ENCODE results near the gene CHST7.

DNA sequence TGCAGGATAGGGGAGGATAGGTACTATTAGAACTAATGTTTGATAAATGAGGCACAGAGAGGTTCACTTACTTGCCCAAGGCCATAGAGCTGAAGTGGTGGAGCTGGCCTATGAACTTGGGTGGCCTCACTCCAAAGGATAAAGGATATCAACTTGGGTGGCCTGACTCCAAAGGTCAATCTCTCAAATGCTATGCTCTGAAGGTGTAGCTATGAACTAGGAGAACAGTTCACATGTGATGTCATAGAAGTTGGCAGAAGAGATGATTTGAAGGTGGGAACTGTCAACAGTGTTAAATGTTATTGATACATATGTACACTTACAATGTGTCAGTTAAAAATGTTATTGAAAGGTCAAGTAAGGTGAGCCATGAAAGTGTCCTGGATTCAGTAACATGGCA is 6.2 kb upstream of the CHST7 start:
- TF ChIP-seq, protein P1, sequence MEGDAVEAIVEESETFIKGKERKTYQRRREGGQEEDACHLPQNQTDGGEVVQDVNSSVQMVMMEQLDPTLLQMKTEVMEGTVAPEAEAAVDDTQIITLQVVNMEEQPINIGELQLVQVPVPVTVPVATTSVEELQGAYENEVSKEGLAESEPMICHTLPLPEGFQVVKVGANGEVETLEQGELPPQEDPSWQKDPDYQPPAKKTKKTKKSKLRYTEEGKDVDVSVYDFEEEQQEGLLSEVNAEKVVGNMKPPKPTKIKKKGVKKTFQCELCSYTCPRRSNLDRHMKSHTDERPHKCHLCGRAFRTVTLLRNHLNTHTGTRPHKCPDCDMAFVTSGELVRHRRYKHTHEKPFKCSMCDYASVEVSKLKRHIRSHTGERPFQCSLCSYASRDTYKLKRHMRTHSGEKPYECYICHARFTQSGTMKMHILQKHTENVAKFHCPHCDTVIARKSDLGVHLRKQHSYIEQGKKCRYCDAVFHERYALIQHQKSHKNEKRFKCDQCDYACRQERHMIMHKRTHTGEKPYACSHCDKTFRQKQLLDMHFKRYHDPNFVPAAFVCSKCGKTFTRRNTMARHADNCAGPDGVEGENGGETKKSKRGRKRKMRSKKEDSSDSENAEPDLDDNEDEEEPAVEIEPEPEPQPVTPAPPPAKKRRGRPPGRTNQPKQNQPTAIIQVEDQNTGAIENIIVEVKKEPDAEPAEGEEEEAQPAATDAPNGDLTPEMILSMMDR (IDR thresholded peaks at IDR 0.05 in 2 of 3, conservative IDR thresholded peaks at IDR 0.05 in 1 of 3; ENCODE audit: borderline replicate concordance in 1 of 3, insufficient read depth in 1 of 3, low read depth in 2 of 3, low read length in 2 of 3) = no peak
- TF ChIP-seq EZH2 (IDR thresholded peaks at IDR 0.05) (no peak), POLR2A (IDR thresholded peaks at IDR 0.05; ENCODE audit: borderline replicate concordance, extremely low read depth, insufficient read depth, insufficient read length) (no peak), SRF (IDR thresholded peaks at IDR 0.05; ENCODE audit: low read depth) (no peak), ZNF274 (IDR thresholded peaks at IDR 0.05; ENCODE audit: low read depth, low read length) (no peak), REST (IDR thresholded peaks at IDR 0.05; ENCODE audit: low read depth) (no peak), EZH2phosphoT487 (IDR thresholded peaks at IDR 0.05; ENCODE audit: borderline replicate concordance) (no peak), RAD21 (IDR thresholded peaks at IDR 0.05; ENCODE audit: low read depth) (no peak), YY1 (IDR thresholded peaks at IDR 0.05; ENCODE audit: extremely low read depth, insufficient replicate concordance, low read depth, low read length) (no peak), TCF7L2 (IDR thresholded peaks at IDR 0.05; ENCODE audit: borderline replicate concordance, extremely low read depth, insufficient read depth, insufficient read length) (no peak), SP1 (IDR thresholded peaks at IDR 0.05; ENCODE audit: low read depth) (no peak)
- TF ChIP-seq, protein P2, sequence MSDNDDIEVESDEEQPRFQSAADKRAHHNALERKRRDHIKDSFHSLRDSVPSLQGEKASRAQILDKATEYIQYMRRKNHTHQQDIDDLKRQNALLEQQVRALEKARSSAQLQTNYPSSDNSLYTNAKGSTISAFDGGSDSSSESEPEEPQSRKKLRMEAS (IDR thresholded peaks at IDR 0.05) = no peak
- TF ChIP-seq, protein P3, sequence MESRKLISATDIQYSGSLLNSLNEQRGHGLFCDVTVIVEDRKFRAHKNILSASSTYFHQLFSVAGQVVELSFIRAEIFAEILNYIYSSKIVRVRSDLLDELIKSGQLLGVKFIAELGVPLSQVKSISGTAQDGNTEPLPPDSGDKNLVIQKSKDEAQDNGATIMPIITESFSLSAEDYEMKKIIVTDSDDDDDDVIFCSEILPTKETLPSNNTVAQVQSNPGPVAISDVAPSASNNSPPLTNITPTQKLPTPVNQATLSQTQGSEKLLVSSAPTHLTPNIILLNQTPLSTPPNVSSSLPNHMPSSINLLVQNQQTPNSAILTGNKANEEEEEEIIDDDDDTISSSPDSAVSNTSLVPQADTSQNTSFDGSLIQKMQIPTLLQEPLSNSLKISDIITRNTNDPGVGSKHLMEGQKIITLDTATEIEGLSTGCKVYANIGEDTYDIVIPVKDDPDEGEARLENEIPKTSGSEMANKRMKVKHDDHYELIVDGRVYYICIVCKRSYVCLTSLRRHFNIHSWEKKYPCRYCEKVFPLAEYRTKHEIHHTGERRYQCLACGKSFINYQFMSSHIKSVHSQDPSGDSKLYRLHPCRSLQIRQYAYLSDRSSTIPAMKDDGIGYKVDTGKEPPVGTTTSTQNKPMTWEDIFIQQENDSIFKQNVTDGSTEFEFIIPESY (IDR thresholded peaks at IDR 0.05; ENCODE audit: extremely low read depth, insufficient replicate concordance, low read length) = no peak
- TF ChIP-seq, protein P4, sequence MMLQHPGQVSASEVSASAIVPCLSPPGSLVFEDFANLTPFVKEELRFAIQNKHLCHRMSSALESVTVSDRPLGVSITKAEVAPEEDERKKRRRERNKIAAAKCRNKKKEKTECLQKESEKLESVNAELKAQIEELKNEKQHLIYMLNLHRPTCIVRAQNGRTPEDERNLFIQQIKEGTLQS (IDR thresholded peaks at IDR 0.05) = no peak

Data from HCT116 (cell line).